K562 (cell line): ENCODE measurements around the gene AP1B1. TPM values are rescaled to one million over a fixed set of nuclear protein-coding genes. Genes with fewer than 3 reads are reported as not detected.

Source experiments
- ATAC-seq: fragments of 200-7000 bp; cut with Tn5 transposase; 3 replicates; pipeline ENCODE4 v1.9.1; 2020; ENCODE audit warnings: moderate library complexity
- BruUV-seq: library from RNA; stranded (reverse); fragments of 400-500 nt; replicated peaks from 2 replicates; lab custom pipeline; 2021; lab: Mats Ljungman, UMichigan
- CTCF ChIA-PET: fragments of 300-600 bp; formaldehyde crosslinking; extraction: SDS; loops from one replicate; lab custom pipeline; 2021; ENCODE audit warnings: low intra/inter-chr PET ratio; lab: Yijun Ruan, JAX
- POLR2A ChIA-PET: fragments of 300-600, 350-650 bp; sonication (Branson Sonifier 250); formaldehyde crosslinking; extraction: SDS; loops from one replicate; lab custom pipeline; 2021; ENCODE audit warnings: antibody characterized with exemption, inconsistent platforms; lab: Yijun Ruan, JAX
- DNase-seq, 4 experiments: peaks; one replicate each; pipeline versions ENCODE4 v3.0.0 to v3.0.0-alpha.2; 2011 to 2018; ENCODE audit warnings: low spot score in 3 of 4, mixed read lengths in 3 of 4; ENCODE audit errors: extremely low read depth in 1 of 4
- FAIRE-seq: peaks from 2 replicates; lab custom pipeline; 2011; peaks lifted over from hg19 to GRCh38; lab: Jason Lieb, UNC
- H2AFZ ChIP-seq: 2 replicates; pipeline ENCODE4 v1.6.0; 2011; ENCODE audit warnings: low read depth, low read length, control low read depth, inconsistent platforms
- H3K27ac ChIP-seq: fragments of 200-600 bp; 3 replicates; pipeline ENCODE4 v1.8.0; 2011; ENCODE audit warnings: low read depth, mild to moderate bottlenecking, control low read depth, inconsistent platforms, low read length, moderate library complexity, mixed read lengths; ENCODE audit errors: extremely low read depth
- H3K27me3 ChIP-seq, 2 experiments: fragments of 300-600 bp in 1 of 2; 2 replicates in 1 of 2; 3 replicates in 1 of 2; pipeline versions ENCODE4 v1.6.0 to v1.8.0; 2011; ENCODE audit warnings: inconsistent platforms in 2 of 2, low read length in 2 of 2, mild to moderate bottlenecking in 1 of 2, mixed read lengths in 1 of 2, moderate library complexity in 1 of 2; ENCODE audit not compliant: control insufficient read depth in 2 of 2, insufficient read depth in 2 of 2
- H3K36me3 ChIP-seq: fragments of 300-600 bp; 3 replicates; pipeline ENCODE4 v1.8.0; 2011; ENCODE audit warnings: mild to moderate bottlenecking, low read length, inconsistent platforms; ENCODE audit not compliant: control insufficient read depth, insufficient read depth
- H3K4me1 ChIP-seq, 2 experiments: fragments of 200-600 bp in 1 of 2; replicated peaks in 1 of 2; 2 replicates in 1 of 2; 3 replicates in 1 of 2; pipeline versions ENCODE4 v1.5.1 to v1.8.0; 2011; ENCODE audit warnings: inconsistent platforms in 2 of 2, low read length in 2 of 2, mild to moderate bottlenecking in 1 of 2, mixed read lengths in 1 of 2, moderate library complexity in 1 of 2; ENCODE audit not compliant: control insufficient read depth in 2 of 2, insufficient read depth in 2 of 2
- H3K4me2 ChIP-seq: 2 replicates; pipeline ENCODE4 v1.6.1; 2011; ENCODE audit warnings: low read length, control low read depth, inconsistent platforms, mixed read lengths; ENCODE audit not compliant: insufficient read depth
- H3K4me3 ChIP-seq: fragments of 200-600 bp; sonication (generic), shearing (Covaris generic); 2 replicates; pipeline ENCODE4 v1.5.1; 2016; ENCODE audit warnings: control low read depth, inconsistent platforms
- H3K79me2 ChIP-seq: fragments of 200-600 bp; 3 replicates; pipeline ENCODE4 v1.8.0; 2011; ENCODE audit warnings: low read length, inconsistent platforms; ENCODE audit not compliant: control insufficient read depth, insufficient read depth
- H3K9ac ChIP-seq, 2 experiments: 2 replicates each; pipeline versions ENCODE4 v1.6.0 to v1.6.1; 2011; ENCODE audit warnings: low read depth in 2 of 2, low read length in 2 of 2, control low read depth in 1 of 2, inconsistent platforms in 1 of 2, mild to moderate bottlenecking in 1 of 2, mixed read lengths in 1 of 2; ENCODE audit not compliant: insufficient read depth in 1 of 2
- H3K9me1 ChIP-seq: one replicate; pipeline ENCODE4 v1.6.0; 2011; ENCODE audit warnings: inconsistent platforms, mild to moderate bottlenecking, low read length, moderate library complexity; ENCODE audit not compliant: control insufficient read depth, insufficient read depth
- H3K9me3 ChIP-seq: replicated peaks from 2 replicates; pipeline ENCODE4 v1.5.1; 2011; ENCODE audit warnings: low read depth, low read length, inconsistent platforms; ENCODE audit not compliant: control insufficient read depth, insufficient read depth
- H4K20me1 ChIP-seq: replicated peaks from 2 replicates; pipeline ENCODE4 v1.6.1; 2011; ENCODE audit warnings: low read length, inconsistent platforms, mixed read lengths; ENCODE audit not compliant: control insufficient read depth, insufficient read depth
- KAT2B ChIP-seq: IDR thresholded peaks from one replicate; pipeline ENCODE4 v1.6.1; 2012; ENCODE audit warnings: low read depth, mild to moderate bottlenecking, control low read depth, inconsistent platforms, low read length, moderate library complexity
- POLR2G ChIP-seq: fragments of 200-400 bp; formaldehyde crosslinking; IDR thresholded peaks from 2 replicates; pipeline ENCODE4 v1.6.1; 2017; ENCODE audit warnings: low read depth, mild to moderate bottlenecking, antibody characterized with exemption, low read length, moderate library complexity
- WGBS: fragments of 100-300 bp; shearing (Covaris generic); methylation state at CpG from one replicate; pipeline ENCODE4 v1.1.6; 2016; ENCODE audit warnings: low coverage, mixed read lengths; ENCODE audit not compliant: insufficient coverage; ENCODE audit errors: missing lambda C conversion rate; 5-methylcytosine and 5-hydroxymethylcytosine counted together
- in situ Hi-C: fragments of 300-500 bp; cut with MboI; formaldehyde crosslinking; loops from 4 replicates; pipeline ENCODE4 v1.15.0; 2018; ENCODE audit warnings: inconsistent platforms, mixed read lengths
- intact Hi-C: fragments of 100-400 bp; cut with micrococcal nuclease; formaldehyde crosslinking; loops from 2 replicates; pipeline ENCODE4 v1.14.2; 2022
- polyA plus RNA-seq, 8 experiments: library from polyadenylated mRNA; depleted of rRNA in 4 of 8; stranded (reverse) in 5 of 8; unstranded in 3 of 8; fragments of >200 nt; fragmentation: Nextera tagmentation in 2 of 8; fragmentation: Illumina TruSeq in 1 of 8; extraction: Ambion mirVana in 2 of 8; extraction: Trizol in 1 of 8; gene quantifications; 2 replicates each; pipeline versions ENCODE4 v1.2.1 to v1.2.3, GENCODE V29; 2011 to 2014; ENCODE audit warnings: inconsistent platforms in 1 of 8, missing spikeins in 1 of 8
- total RNA-seq, 7 experiments: library from RNA; depleted of rRNA in 6 of 7; stranded (reverse); fragments of >200 nt in 6 of 7; fragmentation: Illumina TruSeq in 2 of 7; extraction: Trizol in 2 of 7; gene quantifications; 2 replicates each; pipeline versions ENCODE4 v1.2.1 to v1.2.3, GENCODE V29; 2011 to 2021; ENCODE audit warnings: low replicate concordance in 1 of 7
- TF ChIP-seq, protein P1 (sequence below): sonication (generic); formaldehyde crosslinking; IDR thresholded peaks from 2 replicates; pipeline ENCODE4 v1.8.1; 2023; ENCODE audit warnings: mild to moderate bottlenecking, missing genetic modification reagents

Gene AP1B1
- total and polyA plus RNA-seq, 9 of the 15 experiments (the other 6 are each of a cell fraction or from before 2014, with no cell fraction given), result 1.2 to 60.9 (median 30.1) TPM

- H3K9me1 ChIP-seq, result no peaks in the 10 kb centered on the region
- no peak overlapping the region for H2AFZ ChIP-seq
- TF ChIP-seq POLR2G, result peak; percentile 53
- TF ChIP-seq, protein P1, sequence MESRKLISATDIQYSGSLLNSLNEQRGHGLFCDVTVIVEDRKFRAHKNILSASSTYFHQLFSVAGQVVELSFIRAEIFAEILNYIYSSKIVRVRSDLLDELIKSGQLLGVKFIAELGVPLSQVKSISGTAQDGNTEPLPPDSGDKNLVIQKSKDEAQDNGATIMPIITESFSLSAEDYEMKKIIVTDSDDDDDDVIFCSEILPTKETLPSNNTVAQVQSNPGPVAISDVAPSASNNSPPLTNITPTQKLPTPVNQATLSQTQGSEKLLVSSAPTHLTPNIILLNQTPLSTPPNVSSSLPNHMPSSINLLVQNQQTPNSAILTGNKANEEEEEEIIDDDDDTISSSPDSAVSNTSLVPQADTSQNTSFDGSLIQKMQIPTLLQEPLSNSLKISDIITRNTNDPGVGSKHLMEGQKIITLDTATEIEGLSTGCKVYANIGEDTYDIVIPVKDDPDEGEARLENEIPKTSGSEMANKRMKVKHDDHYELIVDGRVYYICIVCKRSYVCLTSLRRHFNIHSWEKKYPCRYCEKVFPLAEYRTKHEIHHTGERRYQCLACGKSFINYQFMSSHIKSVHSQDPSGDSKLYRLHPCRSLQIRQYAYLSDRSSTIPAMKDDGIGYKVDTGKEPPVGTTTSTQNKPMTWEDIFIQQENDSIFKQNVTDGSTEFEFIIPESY, result 0 out of 2 replicates have a peak, but pooled peaks have one; percentile 9
- TF ChIP-seq KAT2B, result no peak
- no peak overlapping the region for H3K27ac ChIP-seq
- no peak for DNase-seq
- no peaks in the 10 kb centered on the region for H3K27me3 ChIP-seq
- CTCF ChIA-PET, result no interaction called here
- H3K36me3 ChIP-seq, result peaks cover 6% of the 10 kb centered on the region; the same call in 1 of the 3 replicates
- in situ Hi-C loops (no loop called here), intact Hi-C loops (no loop called here)
- peaks cover 1% of the 10 kb centered on the region; the same call in 1 of the 3 replicates for H3K79me2 ChIP-seq
- H3K4me1 ChIP-seq, result peaks cover 11 to 61% of the 10 kb centered on the region in 2 experiments; a peak in 4 of 5 replicates
- 69% methylated on average over 31 of the region's 51 CpGs for WGBS
- H3K4me3 ChIP-seq, result no peak overlapping the region
- ATAC-seq, result no peak
- H3K9ac ChIP-seq, result no peak overlapping the region
- BruUV-seq, result no TSS peak
- no peaks in the 10 kb centered on the region for H3K9me3 ChIP-seq
- FAIRE-seq, result no peak
- no peaks in the 10 kb centered on the region for H4K20me1 ChIP-seq
- no peak overlapping the region for H3K4me2 ChIP-seq
- POLR2A ChIA-PET, result no interaction called here
These were observed 74.5 kb downstream of the AP1B1 start for GRCh38 chr22:29313576-29314466.
